ENCODE data around the gene FOXO3.

GRCh38 chr6:108580646-108581045 lies 19.9 kb downstream of the FOXO3 start:
- TF ChIP-seq POLR2A (IDR thresholded peaks at IDR 0.05; ENCODE audit: low read length) (no peak), GATA1 (IDR thresholded peaks at IDR 0.05; ENCODE audit: low read depth, low read length) (no peak)

All from erythroblast (primary cell).